GM12872 (cell line): ENCODE results near the gene CRELD2.

ENCODE experiments used
- CTCF ChIP-seq: IDR thresholded peaks from 3 replicates; pipeline ENCODE4 v1.5.1; 2011; ENCODE audit warnings: low read depth, mild to moderate bottlenecking, low read length, moderate library complexity; ENCODE audit not compliant: insufficient read depth

CRELD2 gene, protein sequence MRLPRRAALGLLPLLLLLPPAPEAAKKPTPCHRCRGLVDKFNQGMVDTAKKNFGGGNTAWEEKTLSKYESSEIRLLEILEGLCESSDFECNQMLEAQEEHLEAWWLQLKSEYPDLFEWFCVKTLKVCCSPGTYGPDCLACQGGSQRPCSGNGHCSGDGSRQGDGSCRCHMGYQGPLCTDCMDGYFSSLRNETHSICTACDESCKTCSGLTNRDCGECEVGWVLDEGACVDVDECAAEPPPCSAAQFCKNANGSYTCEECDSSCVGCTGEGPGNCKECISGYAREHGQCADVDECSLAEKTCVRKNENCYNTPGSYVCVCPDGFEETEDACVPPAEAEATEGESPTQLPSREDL

DNA sequence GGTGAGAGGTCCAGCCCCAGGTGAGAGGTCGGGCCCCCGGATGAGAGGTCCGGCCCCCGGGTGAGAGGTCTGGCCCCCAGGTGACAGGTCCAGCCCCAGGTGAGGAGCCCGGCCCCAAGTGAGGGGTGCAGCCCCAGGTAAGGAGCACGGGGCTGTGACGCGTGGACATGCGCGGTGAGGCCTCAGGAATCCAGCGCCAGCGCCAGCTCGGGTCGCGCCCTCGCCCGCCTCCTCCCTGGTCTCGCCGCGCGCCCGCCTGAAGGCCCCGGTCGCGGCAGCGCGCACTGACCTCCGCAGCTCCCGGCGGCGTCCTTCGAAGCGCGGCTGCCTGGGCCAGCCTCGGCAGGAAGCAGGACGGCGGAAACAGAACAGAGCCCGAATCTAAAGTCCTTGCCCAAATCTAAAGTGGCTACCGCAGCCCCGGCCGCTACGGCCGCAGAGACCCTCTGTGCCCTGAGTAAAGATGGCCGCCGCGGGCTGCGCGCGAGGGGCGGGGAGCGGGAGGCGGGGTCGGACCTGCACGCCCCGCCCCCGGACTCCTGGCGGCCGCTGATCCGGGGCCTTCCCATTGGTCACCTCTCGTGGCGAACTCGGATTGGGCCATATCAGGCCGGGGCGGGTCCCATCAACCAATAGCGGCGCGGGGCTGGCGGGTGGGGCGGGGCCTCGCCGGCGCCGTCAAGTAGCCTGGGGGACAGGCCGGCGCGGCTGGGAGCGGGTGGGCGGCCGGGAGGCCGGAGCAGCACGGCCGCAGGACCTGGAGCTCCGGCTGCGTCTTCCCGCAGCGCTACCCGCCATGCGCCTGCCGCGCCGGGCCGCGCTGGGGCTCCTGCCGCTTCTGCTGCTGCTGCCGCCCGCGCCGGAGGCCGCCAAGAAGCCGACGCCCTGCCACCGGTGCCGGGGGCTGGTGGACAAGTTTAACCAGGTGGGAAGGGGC lies at the start of gene CRELD2, which contains the start of gene ALG12:
Gene CRELD2, plus strand, starts transcription at position 661 of the 937 bp plus-strand sequence. Its CDS starts 136 bp downstream, at position 797.
Gene ALG12, minus strand, starts transcription at position 465 of the 937 bp plus-strand sequence. CDS start 4,673 bp downstream, outside the sequence.
- TF ChIP-seq CTCF: no peak

- TF ChIP-seq CTCF: no peak
These were observed 49.2 kb upstream of the CRELD2 start for GRCh38 chr22:49869086-49869830.

DNA sequence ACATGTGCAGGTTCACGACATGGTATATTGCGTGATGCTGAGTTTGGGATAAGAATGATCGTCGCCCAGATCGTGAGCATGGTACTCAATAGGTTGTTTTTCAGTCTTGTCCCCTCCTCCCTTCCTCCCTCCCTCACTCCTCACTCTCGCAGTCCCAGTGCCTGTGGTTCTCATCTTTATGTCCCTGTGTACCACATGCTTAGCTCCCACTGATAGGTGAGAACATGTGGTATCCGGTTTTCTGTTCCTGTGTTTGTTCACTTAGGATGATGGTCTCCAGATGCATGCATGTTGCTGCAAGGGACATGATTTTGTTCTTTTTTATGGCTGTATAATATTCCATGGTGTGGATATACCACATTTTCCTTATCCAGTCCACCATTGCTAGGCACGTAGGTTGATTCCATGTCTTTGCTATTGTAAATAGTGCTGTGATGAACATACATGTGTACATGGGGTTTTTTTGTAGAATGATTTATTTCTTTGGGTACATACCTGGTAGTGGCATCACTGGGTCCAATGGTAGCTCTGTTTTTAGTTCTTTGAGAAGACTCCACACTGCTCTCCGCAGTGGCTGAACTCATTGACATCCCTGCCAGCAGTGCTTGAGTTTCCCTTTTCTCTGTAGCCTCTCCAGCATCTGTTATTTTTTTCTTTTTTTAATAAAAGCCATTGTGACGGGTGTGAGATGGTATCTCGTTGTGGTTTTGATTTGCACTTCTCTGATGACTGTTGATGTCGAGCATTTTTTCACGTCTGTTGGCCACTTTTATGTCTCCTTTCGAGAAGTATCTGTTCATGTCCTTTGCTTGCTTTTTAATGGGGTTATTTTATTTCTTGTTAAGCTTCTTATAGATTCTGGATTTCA lies 48.4 kb upstream of the CRELD2 start:
- TF ChIP-seq CTCF: no peak

- TF ChIP-seq CTCF: no peak
These were observed 47.0 kb upstream of the CRELD2 start for GRCh38 chr22:49871482-49871881.

GRCh38 chr22:49872347-49872746 lies 46.1 kb upstream of the CRELD2 start:
- TF ChIP-seq CTCF: no peak

DNA sequence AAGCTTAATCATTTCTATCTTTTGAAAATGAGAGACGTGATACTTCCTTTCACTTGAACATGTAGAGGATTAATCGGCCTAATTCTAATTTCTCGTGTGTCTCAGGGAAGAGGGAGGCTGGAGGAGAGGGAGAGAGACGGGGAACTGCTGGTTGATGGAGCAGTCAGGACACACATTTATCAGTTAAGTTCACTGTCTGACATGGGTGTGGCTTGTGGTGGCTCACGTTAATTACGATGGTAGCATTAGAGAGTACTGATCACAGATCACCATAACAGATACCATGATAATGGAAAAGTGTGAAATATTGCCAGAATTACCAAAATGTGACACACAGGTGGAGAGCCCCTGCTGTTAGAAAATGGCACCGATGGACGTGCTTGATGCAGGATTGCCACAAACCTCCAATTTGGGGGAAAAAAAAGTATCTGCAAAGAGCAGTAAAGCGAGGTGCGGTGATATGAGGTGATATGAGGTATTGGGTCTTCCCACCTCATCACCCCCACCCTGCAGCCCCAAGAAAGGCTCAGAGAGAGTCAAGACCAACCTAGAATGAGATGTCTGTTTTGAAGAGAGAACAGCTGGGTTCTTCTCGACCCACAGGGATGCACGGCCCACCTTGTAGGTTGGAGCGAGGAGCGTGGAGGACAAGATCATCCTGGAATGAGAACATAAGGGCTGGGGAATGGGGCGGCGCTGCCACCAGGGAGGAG lies 45.0 kb upstream of the CRELD2 start:
- TF ChIP-seq CTCF: no peak
